GM18861 (cell line): ENCODE data around the gene EMILIN3.
A peak's percentile ranks its signal among the peaks of the same experiment; 100 is the strongest.

Source experiments
- ATAC-seq: cut with Tn5 transposase; IDR thresholded peaks from one replicate; pipeline ENCODE4 v1.9.1; 2021; ENCODE audit not compliant: unreplicated experiment

The EMILIN3 gene

DNA sequence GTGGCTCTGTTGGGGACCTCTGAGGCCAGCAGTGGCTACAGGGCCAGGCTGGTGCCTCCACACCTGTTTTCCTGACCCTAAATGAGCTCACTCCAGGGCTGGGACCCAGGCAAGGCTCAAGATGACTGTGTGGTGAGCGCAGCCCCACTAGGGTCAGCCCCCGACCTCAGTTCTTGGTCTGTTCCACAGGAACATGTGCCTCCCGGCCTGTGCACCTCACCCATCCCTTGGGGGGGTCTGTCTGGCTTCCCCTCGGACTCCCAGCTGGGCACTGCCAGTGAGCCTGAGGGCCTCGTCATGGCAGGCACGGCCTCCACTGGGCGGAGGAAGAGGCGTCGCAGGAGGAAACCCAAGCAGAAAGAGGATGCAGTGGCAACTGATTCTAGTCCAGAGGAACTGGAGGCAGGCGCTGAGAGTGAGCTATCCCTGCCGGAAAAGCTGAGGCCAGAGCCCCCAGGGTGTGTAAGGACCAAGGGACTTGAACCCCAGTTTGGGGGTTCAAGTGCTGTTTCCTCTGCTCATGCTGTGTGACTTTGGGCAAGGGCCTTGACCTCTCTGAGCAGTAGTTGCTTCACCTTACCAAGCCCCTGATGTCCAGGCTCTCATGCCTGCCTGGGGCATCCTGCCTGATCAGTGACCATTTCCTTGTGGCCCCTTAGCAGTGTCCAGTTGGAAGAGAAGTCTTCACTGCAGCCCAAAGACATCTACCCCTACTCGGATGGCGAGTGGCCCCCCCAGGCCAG is 18.0 kb downstream of the EMILIN3 start:
- ATAC-seq, result no peak

DNA sequence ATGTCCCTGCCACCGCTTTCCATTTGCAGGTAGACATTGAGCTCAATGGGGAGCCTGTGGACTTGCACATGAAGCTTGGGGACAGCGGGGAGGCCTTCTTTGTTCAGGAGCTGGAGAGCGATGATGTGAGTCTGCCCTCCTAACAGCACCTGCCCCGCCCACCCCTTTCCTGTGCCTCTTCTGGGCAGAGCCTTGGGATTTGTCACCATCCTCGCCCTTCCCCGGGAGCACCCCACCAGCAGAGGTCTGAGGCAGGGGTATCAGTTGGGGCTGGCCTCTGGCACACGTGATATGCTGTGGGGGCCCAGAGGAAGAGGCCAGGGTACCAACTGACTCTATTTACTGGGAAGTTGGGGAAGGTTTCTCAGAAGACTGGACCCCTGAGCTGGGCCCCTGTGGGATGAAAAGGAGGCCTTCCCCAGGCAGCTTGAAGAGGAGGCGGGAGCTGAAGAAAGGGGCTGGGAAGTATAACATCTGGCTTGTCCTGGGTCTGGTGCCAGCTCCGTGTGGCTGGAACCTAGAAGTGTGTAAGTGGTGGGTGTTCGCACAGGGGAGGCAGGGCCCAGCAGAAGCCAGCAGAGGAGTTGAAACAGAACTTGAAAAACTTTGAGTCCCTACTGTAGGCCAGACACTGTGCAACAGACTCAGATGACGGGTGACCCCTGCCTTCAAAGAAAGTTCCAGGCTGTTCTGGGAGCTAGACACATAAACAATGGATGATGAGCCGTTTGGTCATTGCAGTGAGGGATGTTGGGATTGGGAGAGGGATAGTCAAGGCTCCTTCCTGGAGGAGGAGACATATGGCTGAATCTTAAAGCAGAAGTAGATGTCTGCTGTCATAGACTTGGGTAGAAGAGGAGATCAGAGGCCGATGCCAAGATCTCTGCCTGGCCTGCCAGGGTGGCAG is 18.8 kb downstream of the EMILIN3 start:
- no peak for ATAC-seq

DNA sequence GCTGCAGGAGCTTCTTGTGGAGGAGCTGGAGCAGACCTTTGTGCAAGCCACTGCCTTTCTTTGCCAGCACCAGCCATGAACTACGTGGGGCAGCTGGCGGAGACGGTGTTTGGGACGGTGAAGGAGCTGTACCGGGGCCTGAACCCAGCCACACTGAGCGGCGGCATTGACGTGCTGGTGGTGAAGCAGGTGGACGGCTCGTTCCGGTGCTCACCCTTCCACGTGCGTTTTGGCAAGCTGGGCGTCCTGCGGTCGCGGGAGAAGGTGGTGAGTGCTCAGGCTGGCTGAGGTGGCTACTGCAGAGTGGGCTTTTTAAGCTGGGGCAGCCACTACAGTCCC is 20.9 kb downstream of the EMILIN3 start:
- no peak for ATAC-seq

- no peak for ATAC-seq
Observed at GRCh38 chr20:41344938-41345728, 21.5 kb downstream of the EMILIN3 start.

DNA sequence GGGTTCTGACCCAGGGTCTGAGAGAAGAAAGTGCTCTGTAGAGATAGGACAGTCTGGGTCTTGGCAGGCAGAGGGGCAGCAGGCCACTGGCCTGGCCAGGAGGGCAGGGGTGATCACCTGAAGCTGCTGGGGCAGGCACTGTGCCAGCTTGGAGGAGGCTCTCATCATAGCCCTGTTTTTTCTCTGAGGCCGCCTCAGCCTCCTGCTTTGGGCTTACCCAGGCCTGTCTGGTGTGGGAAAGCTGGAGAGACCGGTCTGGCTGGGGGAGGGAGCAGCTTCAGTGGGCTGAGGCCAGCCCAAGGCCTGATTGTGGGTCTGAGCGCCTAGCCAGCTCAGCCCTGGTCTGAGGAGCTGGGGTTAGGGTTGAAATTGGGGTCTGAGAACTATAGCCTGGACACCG is 22.1 kb downstream of the EMILIN3 start:
- no peak for ATAC-seq

GRCh38 chr20:41342474-41343464 is 23.8 kb downstream of the EMILIN3 start:
- ATAC-seq, result no peak

- ATAC-seq, result no peak
Observed at GRCh38 chr20:41340327-41341055, 26.1 kb downstream of the EMILIN3 start, which contains the start of gene LPIN3. Gene LPIN3 (plus strand): TSS chr20:41340821. CDS start chr20:41345804, 4,983 bp downstream.

DNA sequence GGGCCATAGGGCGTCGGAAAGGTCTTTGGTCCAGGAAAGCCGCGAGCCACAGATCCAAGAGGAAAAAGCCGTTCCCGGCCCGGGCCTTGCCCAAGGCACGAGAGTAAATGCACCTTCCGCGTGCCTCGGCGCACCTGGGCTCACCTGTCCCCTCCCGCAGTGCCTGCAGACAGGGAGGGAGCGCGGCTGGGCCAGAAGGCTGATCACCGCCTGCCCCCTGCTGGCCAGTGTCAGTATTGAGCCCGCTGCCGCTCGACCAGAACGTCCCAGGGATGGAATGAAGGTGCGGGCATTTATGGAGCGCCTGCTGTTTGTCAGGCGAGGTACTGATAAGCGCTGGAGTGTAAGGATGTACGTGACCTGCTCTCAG is 26.7 kb downstream of the EMILIN3 start:
- no peak for ATAC-seq

GRCh38 chr20:41336711-41337492 is 29.7 kb downstream of the EMILIN3 start:
- ATAC-seq, result no peak

- ATAC-seq, result no peak
Observed at GRCh38 chr20:41335591-41335990, 31.0 kb downstream of the EMILIN3 start.

DNA sequence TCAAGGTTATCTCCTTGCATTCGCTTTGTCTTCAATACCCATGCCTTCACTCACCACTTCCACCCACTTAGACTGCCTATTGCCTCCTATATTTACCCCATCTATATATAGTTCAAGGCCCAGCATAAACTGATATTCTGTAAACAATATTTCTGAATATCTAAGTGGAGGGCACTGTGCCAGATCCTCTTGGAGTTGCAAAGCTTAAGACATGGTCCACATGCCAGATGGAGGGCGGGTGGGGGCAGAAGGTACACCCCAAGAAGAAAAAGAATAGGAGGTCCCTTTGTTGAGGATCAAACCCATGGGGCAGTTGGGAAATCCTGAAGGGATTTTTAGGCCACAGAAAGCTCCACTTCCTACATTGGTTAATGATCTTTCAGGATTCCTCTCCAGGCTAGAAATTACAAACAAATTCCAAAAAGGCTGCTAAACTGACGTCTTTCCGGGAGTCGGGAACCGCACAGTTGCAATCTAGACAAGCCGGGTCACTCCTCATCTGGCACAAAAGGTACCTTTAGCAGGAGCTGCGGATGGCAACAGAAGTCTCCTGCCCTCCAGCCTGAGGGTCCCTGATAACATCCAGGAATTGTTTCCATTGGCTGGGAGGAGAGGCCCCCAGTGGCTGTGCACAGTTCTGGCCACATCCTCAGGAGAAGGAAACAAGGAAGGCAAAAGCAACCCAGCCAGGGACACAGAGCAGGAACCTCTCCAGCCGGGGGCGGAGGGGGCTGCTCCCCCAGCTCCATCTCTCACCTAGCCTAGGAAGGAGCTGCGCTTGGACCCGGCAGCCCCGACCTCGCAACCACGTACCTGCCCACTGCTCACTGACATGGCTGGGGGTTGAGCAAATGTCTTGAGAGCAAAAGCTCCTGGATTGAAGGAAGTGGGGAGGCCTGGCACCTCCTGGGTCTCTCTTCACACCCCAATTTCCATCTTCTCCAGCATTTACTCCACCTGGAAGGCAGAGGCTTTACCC is 31.9 kb downstream of the EMILIN3 start:
- no peak for ATAC-seq

- ATAC-seq, result no peak
Observed at GRCh38 chr20:41334036-41334435, 32.6 kb downstream of the EMILIN3 start.

DNA sequence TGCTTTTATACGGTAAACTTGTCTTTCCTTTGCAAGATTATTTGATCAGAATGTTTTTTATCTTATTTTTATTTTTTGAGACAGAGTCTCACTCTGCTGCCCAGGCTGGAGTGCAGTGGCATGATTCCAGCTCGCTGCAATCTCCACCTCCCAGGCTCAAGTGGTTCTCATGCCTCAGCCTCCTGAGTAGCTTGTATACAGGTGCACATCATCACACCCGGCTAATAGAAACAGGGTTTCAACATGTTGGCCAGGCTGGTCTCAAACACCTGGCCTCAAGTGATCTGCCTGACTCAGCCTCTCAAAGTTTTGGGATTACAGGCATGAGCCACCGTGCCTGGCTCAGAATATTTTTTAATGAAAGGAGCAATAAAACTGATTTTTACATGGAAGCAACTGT is 34.9 kb downstream of the EMILIN3 start:
- ATAC-seq, result no peak

DNA sequence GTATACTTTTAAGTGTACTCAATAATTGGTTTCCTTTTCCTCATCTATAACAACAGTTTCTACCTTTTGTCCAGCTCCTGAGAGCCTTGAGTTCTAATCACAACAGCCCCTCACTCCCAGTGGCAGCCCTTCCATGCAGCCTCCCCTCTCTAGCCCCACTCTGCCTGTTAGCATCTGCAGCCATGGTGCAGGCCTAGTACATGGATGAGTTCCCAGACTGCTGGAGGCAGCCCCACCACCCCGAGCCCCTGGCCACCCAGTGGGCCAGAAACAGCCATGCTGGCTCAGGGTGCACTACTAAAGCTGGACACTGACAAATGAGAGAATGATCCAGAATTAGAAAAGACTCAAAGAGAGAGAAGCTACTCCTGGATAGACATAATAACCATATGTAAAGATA is 35.7 kb downstream of the EMILIN3 start:
- ATAC-seq, result no peak

DNA sequence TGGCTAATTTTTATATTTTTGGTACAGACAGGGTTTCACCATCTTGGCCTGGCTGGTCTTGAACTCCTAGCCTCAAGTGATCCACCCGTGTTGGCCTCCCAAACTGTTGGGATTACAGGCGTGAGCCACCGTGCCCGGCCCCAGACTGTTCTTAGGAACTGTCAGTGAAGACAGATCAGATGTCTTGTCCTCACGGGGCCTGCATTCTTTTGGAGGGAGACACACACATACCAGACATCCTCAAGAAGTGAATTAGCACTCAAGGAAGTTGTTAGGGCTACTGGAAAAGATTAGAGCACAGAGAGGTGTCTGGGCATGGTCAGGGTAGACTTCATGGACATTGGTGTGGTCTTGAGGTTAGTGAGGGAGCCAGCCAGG is 36.3 kb downstream of the EMILIN3 start:
- no peak for ATAC-seq

GRCh38 chr20:41329435-41330342 is 36.9 kb downstream of the EMILIN3 start:
- ATAC-seq, result peak; percentile 83

- no peak for ATAC-seq
Observed at GRCh38 chr20:41327178-41327577, 39.4 kb downstream of the EMILIN3 start.
